Muscle of back (tissue), 11 donors: ENCODE data around the gene PFKFB3. TPM values are rescaled to one million over a fixed set of nuclear protein-coding genes. Genes with fewer than 3 reads are reported as not detected.
"Not testable (repeated sequence)": the region's sequence is repeated elsewhere in the genome, so short reads cannot be mapped to it uniquely, and the experiment has no call there.

Source experiments
- DNase-seq, 3 donors: peaks; one replicate each; pipeline versions ENCODE4 v3.0.0 to v3.0.0-alpha.2; 2013
- polyA plus RNA-seq, 10 donors: library from polyadenylated mRNA; unstranded; fragments of 120-200 nt; gene quantifications; one replicate each; pipeline ENCODE4 v1.2.1, GENCODE V29; 2013; ENCODE audit not compliant: insufficient read length in 10 of 10

Gene PFKFB3
- polyA plus RNA-seq, 10 donors = 9.2 to 15.8 (median 12.2) TPM

DNA sequence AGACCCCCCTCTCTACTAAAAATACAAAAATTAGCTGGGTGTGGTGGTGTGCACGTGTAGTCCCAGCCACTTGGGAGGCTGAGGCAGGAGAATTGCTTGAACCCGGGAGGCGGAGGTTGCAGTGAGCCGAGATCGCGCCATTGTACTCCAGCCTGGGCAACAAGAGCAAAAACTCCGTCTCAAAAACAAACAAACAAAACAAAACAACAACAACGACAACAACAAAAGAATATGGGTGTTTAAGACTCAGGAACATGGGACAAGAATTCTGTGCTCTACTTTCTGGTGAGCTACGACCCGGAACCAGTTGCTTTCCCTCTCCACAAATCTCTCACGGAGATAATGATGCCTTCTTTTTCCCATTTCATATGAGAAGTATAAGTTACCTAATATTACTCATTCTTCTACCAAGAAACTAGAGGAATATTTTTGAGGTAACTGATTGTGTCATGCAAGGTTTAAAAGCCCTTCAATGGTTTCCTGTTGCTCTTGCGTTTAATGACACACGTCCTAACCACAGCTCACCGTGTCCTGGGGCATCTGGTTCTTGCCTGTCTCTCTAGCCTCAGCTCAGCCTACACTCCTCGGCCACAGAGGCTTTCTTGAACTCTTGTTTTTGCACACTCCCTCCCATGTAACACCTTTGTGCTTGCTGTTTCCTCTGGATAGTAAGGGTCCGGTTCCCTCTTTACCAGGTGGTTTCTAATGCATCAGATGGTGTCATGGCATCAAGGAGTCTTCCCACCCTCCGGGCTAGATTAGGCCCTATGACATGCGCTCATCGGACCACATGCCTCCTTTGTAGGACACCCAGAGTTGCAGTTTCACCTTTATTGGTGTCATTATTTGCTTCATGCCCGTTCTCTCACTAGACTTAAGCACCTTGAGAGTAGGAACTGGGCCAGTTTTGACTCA, 67.5 kb downstream of the PFKFB3 start:
- no peak for DNase-seq

DNA sequence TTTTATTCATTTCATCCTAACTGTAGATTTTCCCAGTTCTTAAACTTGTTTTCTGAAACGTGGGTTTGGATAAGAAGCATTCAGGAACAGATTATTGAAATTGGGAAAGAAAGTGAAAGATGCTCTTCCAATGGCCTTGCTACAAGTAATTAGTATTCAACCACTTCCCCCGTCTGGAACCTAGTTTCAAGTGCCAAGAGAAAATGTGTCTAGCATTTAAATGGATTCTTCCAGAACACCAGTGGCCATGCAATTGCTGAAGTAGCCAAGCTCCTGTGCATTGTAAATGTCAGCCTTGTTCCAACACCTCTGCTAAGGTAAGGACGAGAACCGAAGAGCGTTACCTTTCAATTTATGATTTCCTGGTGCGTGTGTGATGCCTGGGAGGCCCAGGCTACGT, 68.2 kb downstream of the PFKFB3 start:
- no peak for DNase-seq

DNA sequence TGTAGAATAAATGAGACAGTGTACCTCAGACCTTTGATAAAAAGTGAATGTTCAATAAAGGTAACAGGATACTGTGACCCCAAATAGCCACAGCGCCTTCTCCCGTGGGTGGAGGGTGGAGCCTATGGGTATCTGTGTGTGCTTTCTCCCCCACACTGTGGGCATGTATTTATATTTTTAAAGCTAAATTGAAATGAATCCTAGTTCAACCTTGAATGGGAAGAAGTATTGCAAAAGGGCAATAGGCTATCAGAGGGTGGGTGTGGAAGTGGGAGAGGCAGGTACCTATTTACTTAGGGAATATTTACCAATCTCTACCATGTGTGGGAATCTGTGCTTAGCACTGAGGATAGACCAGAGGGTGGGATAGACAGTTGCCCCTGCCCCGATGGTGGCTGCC, 68.9 kb downstream of the PFKFB3 start:
- no peak for DNase-seq

DNA sequence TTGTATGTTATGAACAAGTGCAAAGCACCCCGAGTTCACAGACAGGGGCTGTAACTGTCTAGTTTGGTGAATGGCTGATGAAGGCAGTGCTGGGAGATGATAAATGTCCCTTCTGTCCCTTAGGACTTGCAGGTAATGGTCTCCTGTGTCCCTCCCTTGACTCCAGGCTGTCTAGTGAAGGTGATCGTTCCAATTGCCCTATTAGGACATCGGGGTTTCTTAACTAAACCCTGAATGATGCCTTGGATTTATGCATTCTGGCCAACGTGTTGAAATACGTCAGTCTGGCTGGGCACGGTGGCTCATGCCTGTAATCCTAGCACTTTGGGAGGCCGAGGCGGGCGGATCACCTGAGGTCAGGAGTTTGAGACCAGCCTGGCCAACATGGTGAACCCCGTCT, 69.4 kb downstream of the PFKFB3 start:
- no peak for DNase-seq

DNA sequence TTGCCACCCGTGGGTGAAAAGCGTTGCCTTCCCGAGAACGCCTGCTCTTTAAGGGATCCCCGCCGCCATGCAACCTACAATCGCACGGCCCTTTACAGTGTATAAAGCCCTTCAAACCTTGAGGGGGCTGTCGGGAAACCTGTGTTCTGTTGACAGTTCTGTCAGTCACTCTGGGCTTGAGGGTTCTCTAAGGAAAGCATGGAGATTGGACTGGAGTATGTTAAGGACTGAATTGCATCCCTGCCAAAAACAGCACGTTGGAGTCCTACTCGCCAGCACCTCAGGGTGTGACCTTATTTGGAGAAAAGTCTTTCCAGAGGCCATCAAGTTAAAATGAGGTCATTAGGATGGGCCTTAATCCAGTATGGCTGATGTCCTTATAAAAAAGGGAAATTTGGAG, 70.6 kb downstream of the PFKFB3 start:
- DNase-seq = peak in 2 of 3 donors; percentile 10 to 26

DNA sequence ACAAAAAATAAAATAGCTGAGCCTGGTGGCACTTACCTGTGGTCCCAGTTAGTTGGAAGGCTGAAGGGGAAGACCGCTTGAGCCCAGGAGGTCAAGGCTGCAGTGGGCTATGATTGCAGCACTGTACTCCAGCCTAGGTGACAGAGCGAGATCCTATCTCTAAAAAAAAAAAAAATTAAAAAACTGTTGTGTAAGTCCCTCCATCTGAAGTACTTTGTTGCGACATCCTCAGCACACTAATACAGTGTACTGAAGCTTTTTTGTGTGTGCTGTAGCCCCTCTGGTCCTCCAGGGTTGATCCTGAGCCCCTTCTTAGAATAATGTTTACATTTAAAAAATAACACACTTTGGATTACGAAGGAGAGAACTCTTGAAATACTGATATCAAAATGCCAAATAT, 71.3 kb downstream of the PFKFB3 start:
- DNase-seq = no peak

DNA sequence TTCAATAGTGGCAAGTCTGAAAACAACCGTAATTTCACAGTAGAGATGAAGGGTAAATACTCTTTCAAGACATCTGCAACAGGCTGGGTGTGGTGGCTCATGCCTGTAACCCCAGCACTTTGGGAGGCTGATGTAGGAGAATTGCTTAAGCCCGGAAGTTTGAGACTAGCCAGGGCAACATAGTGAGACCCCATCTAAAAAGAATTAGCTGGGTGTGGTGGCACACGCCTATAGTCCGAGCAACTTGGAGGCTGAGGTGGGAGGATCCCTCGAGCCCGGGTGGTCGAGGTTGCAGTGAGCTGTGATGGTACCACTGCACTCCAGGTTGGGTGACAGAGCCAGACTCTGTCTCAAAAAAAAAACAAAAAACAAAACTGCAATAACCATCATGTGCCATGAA, 71.8 kb downstream of the PFKFB3 start:
- DNase-seq = no peak

DNA sequence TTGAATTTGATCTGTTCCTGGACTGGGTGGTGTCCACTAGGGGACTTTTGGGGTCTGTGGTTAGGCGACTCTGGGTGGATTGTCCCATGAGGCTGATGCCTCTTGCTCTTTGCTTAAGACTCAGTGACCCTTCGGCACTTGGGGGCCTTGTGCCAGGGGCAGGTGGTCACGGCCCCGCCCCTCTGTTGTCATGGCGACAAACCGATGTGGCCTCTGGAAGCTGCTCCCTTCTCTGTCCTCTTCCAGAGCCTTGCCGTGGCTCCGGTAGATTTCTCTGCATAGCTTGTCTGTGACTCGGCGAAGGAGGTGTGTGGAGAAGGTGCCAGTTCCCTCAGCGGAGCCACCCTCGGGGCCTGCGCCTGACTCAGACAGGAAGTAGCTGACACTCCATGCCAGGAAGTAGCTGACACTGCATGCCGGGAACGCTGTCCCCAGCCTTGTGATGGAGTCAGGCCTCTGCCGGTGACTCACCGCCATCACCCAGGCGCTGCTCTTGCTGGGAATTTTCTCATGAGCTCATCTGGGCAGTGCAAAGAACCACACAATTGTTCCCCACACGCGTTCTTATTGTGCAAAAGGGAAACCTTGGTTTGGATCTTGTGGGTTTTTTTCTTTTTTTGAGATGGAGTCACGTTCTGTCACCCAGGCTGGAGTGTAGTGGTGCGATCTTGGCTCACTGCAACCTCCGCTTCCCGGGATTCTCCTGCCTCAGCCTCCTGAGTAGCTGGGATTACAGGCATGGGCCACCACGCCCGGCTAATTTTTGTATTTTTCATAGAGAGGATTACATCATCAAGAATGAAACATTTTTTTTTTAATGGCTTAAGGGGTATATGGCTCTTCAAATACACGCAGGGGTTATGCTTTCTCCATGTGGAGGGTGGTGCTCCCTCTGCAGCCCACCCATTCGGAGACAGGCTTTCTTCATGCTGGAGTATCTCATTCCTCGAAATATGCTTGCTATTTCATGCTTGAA, 72.6 kb downstream of the PFKFB3 start:
- DNase-seq = peak; percentile 50 to 93 (median 67)

DNA sequence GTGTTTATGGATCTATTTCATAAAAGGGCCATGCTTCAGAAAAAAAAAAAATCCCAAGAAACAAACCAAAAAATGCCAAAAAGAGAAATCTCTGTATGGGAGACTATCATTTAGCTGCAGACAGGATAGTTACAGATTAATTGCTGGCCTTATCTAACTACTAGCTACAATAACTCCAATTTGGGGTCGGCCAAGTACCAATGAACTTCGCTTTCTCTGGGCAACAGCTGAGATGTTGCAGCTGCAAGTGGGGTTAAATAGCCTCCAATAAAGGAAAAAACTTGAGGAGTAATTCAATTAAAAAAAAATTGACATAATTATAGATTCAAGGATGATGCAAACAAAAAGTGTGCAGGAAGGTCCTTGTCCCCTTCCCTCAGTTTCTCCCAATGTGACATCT, 73.6 kb downstream of the PFKFB3 start:
- no peak for DNase-seq

DNA sequence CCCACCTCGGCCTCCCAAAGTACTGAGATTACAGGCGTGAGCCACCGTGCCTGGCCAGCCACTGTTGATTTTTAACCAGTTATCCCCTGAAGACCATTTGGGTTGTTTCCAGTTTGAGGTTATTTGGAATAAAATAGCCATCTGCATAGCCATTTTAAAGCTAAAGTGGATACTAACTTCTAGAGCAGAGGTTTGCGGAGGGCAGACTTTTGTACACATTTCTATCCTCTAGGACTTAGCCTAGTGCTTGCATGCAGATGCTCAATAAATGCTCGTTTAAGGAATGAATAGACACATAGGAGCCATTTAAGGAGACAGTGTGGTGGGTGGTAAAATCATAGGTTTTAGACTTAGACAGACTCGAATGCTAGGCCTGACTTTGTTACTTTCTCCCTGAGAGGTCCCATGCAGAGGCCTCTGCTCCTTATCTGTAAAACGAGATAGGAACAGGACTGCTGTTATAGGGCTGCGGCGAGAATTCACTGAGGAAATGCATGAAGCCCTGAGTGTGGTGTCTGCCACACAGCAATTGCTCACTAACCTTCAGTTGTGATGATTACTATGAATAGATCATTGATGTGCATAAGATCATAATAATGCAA, 75.9 kb downstream of the PFKFB3 start:
- DNase-seq = no peak

DNA sequence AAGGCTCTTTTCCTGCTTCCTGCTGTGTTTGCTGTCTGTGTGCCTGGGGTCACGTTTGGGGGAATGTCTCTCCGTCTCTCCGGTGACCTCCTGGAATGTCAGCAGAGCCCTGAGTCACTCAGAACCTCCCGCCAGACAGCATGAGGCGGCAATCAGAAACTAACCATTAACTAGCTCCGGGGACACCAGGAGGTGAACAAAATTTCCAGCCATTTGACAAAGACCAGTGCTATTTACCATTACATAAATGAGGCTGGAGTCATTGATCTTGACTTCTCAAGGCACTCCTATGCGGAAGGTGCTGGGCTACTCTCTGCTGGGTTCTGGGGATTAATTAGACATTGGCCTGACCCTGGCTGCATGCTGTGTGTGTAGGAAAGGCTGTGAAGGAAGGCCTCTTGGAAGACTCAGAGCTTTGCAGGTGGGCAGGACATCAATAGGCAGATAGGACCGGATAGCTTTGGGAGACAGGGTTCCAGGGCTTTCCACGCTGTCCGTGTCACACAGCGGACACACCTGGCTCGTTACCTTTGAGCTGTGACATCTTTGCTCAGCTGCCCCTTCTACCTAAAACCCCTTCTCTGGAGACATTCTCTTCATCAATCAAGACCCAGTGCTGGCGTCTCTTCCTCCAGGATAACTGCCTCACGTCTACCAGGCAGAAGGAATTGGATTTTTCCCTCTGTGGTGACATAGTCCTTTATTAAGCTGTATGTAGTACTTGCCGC, 77.0 kb downstream of the PFKFB3 start:
- DNase-seq = peak in 1 of 3 donors; percentile 54

DNA sequence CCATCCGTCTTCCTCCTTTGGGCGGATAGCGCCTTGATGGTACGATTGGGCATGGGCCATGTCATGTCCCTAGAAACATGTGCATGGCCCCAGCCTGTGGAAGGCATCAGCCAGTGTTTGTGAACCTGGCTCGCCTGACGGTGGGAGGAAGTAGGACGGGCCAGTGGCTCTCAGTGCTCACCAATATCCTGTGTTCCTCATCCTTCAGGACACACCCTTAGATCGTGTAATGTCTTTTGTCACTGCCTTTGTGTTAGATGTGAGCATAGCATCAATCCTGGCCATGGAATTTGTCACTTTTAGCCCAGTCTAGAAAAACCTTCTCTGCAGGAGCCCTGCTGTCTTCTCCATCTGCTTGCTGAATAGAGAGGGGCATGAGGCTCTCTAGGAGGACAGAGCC, 77.6 kb downstream of the PFKFB3 start:
- DNase-seq = no peak

DNA sequence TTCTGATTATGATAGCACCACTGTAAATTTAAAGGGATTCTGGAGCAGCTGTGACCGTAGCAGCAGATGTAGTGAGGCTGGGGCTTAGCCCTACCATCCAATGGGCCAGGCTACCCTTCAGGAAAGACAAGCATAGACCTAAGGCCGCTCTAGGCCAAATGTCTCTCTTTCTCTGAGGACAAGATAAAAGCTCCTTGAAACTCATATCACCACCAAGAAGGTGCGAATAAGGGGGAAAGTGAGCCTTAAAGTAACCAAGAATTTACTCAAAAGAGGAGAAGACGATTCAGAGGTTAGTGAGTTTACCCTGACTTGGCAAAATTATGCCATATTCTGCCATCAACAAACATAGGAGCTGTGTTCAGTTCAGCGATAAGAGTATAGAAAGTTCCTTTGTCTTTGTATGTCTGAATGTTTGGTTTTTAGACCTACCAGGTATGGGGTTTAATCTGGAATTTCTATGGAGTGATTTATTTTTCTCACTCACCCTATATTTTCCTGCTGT, 79.8 kb downstream of the PFKFB3 start:
- no peak for DNase-seq

DNA sequence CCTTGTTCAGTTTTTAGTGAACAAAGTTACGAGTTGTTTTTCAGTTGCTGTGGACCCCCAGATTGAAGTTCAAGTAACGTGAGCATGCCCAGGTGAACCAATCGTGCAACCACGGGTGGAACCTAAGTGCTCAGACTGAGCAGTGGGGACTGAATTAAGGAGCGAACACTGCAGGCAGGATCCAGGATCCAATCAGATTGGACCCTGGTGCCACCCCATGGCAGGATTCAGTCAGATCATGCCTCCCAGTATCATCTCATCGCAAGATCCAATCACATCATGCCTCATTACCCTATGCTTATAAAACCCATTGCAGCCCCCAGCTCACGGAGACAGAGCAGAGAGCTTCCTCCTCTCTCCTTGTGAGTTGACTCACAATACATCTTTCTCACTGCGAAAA, 80.9 kb downstream of the PFKFB3 start:
- no peak for DNase-seq

DNA sequence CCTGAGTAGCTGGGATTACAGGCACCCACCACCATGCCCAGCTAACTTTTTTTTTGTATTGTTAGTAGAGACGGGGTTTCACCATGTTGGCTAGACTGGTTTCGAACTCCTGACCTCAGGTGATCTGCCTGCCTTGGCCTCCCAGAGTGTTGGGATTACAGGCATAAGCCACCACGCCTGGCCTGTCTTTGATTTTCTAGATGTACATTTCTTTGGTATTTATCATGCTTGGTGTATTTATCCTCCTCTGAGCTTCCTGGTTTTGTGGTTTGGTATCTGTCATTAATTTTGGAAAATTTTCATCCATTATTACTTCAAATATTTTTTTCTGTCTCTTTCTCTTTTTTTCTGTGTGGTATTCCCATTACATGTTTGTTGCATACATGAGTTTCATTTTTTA, 87.9 kb downstream of the PFKFB3 start:
- not testable (repeated sequence) for DNase-seq

DNA sequence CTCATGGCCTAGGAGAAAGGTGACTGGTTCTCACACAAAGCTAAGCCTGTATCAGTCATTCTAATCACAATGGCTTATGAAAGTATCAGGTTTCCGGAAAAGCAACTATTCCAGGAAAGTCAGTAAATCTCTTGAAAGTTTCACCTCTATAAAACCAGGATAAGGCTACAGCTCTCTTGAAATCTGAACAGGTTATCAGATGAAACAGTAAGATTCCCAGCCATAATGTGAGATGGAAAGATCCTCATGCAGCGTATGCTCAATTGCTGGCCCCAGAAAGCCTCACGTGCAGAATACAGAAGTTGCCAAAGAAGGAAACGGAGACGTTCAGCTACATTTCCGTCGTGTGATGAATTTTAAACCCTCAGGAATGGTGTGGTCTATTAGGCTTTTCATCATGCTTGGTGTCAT, 90.0 kb downstream of the PFKFB3 start:
- DNase-seq = peak in 1 of 3 donors; percentile 34

DNA sequence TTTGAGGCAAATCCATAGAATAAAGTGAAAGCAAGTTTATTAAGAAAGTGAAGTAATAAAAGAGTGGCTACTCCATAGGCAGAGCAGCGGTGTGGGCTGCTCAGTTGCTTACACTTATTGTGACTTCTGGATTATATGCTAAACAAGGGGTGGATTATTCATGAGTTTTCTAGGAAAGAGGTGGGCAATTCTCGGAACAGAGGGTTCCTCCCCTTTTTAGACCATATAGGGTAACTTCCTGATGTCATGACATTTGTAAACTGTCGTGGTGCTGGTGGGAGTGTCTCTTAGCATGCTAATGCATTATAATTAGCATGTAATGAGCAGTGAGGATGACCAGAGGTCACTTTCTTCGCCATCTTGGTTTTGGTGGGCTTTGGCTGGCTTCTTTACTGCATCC, 93.7 kb downstream of the PFKFB3 start:
- DNase-seq = not testable (repeated sequence)

DNA sequence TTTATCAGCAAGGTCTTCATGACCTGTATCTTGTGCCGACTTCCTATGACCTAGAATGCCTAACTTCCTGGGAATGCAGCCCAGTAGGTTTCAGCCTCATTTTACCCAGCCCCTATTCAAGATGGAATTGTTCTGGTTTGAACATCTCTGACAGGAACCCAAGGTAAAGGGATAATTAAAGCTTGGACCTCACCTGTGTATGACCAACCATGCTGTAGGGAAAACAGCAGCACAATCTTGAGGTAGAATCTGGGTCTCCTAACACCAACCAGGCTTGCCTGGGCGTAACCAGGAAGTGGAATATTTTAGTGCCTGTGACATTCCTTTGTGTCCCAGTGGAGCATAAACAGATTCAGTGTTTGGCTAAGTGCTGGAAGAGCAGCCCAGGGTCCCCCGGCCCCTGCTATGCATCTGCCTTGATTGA, 94.1 kb downstream of the PFKFB3 start:
- no peak for DNase-seq

DNA sequence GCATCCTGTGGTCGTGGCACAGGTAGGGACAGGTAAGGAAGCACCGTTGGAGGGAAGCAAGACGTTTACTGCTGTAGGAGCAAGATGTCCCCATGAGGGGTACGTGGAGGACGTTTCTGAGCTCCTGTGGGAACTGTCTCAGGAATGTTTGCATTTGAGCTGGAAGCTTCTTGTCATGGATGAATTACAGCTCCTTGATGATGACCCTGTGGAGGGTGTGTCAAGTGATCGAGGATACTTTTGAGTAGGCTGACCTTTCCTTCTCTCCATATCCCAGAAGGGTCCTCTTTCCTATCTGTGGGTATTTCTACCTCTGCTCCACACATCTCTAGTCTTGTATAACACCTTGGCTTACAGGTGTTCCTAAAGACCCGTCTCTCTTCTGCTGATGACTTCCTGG, 94.8 kb downstream of the PFKFB3 start:
- no peak for DNase-seq

DNA sequence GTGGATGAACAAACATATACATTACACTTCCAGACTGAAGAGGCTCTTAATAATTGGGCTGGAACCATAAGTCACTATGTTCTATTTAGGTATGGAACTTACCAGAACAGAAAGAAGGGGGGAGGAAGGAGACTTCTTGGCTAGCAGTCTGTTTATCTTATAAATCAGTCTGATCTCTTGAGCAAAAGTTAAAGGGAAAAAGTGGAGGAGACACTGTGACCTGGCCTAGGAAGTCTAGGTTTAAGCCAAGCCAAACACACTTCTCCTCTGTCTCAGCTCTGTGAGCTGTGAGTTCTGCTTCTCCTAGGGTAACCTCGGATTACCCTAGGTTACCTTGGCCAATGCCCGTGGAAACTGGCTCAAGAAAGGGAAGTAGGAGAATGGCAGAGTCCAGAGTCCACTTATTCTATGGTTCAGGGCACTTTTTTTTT, 95.2 kb downstream of the PFKFB3 start:
- DNase-seq = no peak

DNA sequence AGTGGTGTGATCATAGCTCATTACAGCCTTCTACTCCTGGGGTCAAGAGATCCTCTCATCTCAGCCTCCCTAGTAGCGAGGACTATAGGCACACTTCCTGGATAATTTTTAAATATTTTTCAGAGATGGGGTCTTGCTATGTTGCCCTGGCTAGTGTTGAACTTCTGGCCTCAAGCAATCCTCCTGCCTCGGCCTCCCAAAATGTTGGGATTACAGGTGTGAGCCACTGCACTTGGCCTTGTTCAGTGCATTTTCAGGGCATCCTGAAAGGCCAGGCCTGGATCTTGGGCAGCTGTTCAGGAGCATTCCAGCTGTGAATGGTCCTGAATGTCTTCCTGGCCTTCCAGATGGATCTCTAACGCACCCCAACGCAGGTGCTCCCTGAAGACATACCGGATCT, 95.7 kb downstream of the PFKFB3 start:
- no peak for DNase-seq
